ENCODE results near the gene CALHM6.

DNA sequence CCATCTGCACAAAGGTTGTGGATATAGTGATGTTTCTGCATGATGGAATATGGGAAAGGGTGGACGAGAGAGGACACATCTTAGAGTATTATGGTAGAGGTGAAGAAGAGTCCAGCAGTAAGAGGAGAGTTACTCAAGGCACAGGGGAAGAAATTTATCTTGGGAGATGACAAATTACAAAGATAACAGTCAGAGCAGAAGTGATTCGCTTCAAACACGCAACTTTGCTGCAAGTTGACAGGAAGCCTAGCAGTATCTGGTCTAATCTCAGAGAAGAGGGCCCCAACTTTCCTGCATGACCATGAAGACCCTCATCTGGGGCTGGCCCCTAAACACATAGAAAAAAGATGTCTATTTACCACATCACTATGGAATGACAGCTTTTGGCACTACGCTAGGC is 1.2 kb upstream of the CALHM6 start:
- TF ChIP-seq, protein P1, sequence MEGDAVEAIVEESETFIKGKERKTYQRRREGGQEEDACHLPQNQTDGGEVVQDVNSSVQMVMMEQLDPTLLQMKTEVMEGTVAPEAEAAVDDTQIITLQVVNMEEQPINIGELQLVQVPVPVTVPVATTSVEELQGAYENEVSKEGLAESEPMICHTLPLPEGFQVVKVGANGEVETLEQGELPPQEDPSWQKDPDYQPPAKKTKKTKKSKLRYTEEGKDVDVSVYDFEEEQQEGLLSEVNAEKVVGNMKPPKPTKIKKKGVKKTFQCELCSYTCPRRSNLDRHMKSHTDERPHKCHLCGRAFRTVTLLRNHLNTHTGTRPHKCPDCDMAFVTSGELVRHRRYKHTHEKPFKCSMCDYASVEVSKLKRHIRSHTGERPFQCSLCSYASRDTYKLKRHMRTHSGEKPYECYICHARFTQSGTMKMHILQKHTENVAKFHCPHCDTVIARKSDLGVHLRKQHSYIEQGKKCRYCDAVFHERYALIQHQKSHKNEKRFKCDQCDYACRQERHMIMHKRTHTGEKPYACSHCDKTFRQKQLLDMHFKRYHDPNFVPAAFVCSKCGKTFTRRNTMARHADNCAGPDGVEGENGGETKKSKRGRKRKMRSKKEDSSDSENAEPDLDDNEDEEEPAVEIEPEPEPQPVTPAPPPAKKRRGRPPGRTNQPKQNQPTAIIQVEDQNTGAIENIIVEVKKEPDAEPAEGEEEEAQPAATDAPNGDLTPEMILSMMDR (IDR thresholded peaks at IDR 0.05), result no peak
- TF ChIP-seq POLR2A (IDR thresholded peaks at IDR 0.05), result no peak
